GM12865 (cell line): ENCODE data around the gene RAB27A.

Experiments
- DNase-seq: peaks from one replicate; pipeline ENCODE4 v3.0.0; 2010; ENCODE audit warnings: low read depth
- H3K4me3 ChIP-seq: 2 replicates; pipeline ENCODE4 v1.5.1; 2011; ENCODE audit warnings: mild to moderate bottlenecking, low read depth, low read length, control low read depth
- TF ChIP-seq, protein P1 (sequence below): IDR thresholded peaks from 2 replicates; pipeline ENCODE4 v1.5.1; 2011; ENCODE audit warnings: low read length, control low read depth, low read depth, inconsistent platforms; ENCODE audit not compliant: insufficient read depth; ENCODE audit errors: missing control alignments

Gene RAB27A

DNA sequence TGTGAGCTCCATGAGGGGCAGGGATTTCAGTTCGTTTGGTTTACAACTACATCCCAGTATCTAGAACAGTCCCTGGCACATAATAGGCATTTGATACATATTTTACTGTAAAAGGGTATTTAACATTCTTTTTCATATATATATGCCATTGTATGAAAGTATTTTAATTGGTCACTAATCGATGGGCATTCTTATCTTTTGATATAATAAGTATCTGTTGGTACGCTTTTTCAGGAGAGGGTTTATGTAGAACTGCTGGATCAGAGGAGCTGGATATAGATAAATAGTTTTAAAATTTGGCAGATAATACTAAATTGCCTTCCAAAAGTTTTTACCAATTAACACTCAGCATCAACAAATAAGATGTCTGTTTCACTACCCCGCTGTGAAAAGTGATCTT is 91.9 kb downstream of the RAB27A start:
- DNase-seq: no peak
- H3K4me3 ChIP-seq: peak overlapping the region; percentile 95
- TF ChIP-seq, protein P1, sequence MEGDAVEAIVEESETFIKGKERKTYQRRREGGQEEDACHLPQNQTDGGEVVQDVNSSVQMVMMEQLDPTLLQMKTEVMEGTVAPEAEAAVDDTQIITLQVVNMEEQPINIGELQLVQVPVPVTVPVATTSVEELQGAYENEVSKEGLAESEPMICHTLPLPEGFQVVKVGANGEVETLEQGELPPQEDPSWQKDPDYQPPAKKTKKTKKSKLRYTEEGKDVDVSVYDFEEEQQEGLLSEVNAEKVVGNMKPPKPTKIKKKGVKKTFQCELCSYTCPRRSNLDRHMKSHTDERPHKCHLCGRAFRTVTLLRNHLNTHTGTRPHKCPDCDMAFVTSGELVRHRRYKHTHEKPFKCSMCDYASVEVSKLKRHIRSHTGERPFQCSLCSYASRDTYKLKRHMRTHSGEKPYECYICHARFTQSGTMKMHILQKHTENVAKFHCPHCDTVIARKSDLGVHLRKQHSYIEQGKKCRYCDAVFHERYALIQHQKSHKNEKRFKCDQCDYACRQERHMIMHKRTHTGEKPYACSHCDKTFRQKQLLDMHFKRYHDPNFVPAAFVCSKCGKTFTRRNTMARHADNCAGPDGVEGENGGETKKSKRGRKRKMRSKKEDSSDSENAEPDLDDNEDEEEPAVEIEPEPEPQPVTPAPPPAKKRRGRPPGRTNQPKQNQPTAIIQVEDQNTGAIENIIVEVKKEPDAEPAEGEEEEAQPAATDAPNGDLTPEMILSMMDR: no peak

DNA sequence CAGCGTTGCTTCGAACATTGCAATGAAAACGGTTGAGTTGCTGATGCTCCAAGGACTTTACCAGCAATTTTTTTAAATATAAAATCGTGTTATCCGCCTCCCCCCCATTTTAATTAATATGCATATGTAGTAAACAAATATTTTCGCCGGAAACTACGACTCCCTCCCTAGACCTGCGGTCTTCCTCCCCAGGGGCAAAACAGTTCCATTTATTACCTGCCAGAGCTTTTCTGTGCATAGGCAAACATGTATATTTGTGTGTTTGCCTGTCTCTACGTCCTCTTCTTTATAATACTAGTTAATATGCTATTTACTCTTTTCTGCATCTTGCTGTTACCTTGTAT is 92.3 kb downstream of the RAB27A start:
- DNase-seq: no peak
- H3K4me3 ChIP-seq: peak overlapping the region; percentile 95
- TF ChIP-seq, protein P1: no peak

DNA sequence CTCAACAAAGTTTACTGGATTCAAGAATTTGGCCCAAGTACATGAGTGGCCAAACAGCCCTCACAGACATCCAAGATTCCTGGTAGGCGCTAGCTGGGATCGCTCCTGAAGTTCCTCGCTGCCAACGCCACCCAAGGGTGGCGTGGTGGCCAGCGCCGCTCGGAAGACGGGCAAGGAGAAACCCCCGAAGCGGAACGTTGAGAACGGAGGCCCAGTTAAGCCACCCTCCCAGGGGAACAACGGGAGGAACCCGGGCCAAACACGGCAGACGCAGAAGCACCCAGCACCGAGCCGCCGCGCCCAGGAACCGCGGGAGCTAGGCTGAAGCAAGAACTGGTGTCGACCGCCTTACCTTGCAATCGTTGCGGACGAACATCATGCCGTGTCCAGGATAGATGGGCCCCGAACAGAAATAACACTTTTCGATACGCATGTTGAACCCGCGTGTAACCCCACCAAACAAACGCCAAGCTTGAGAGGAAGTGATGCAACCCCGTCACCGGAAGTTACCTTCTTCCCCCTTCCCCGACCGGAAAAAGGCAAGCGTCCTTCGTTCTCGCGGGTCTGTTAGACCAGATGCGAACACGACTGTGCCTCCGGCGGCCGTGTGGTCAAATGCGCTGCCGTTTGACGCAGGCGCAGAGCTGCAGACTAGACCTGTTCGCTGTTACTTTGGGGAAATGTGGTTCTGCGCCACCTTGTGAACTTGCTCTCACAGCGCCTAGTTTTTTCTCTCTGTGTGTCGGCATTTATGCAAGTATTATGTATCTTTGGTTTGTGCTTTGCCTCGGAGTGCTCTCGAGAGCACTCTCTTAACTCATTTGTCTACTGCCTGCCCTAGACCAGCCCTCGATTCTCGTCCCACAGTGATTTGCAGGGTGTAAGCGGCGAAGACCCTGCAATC is 92.9 kb downstream of the RAB27A start, which contains the start of gene RSL24D1:
Gene RSL24D1, minus strand, starts transcription at position 484 of the 904 bp plus-strand sequence. Its CDS starts 51 bp downstream, at position 433.
- DNase-seq: peak; percentile 99
- peak within 1 kb of the TSS; percentile 95 for H3K4me3 ChIP-seq
- TF ChIP-seq, protein P1: peak; percentile 38

DNA sequence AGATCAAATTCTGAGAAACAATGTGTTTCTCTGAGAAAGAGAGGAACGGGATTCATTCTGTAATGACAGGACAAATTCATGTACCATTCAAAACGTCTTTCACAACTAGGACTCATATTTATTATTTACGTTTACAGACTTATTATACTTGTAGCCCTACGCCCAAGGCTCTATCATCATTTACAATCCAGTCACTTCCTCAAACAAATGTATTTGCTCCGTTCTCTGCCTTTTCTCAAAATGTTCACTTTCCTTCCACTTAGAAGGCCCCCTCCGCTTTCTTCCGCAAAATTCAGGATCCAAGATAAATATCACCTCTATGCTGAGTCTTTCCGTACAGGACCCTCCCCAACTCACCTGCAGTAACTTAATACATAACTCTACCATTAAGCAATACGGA is 93.6 kb downstream of the RAB27A start:
- H3K4me3 ChIP-seq: peak overlapping the region; percentile 95
- TF ChIP-seq, protein P1: no peak
- DNase-seq: peak; percentile 11

DNA sequence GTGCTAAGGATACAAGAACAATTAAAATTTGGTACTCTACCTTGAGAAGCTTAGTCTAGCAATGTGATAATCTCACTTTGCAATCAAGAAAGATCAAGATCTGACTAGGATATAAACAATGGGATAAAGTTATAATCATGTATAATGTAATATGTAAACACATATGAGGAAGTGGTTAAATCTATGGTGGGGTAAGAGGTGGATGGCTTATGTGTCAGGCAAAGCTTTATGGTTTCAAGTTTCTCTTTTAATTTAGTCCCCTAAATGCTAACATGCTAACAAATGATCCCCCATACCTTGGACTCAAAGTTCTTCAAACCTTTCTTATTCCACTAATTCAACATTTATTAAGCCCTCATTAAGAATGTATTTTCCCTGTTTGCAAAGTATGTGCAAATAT is 95.4 kb downstream of the RAB27A start:
- DNase-seq: peak; percentile 10
- TF ChIP-seq, protein P1: no peak
- peak overlapping the region; percentile 95; the same call in 1 of the 2 replicates for H3K4me3 ChIP-seq

DNA sequence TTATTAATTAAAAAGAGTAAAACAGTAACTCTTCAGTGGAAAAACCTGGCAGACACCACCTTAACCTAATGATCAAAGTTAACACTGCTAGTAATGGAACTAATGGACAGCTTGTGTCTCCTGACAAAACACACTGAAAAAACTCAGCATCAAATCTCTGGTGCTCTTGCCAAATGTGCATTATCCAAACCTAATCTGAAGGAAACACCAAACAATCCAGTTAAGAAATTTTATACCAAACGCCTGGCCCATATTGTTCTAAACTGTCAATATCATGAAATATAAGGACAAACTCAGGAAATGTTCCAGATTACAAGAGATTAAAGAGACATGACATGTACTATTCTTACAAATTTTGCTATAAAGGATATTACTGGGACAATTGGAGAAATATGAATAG is 103.3 kb downstream of the RAB27A start:
- TF ChIP-seq, protein P1: no peak
- no peak for DNase-seq
- no peak overlapping the region for H3K4me3 ChIP-seq
